Measurements from ENCODE around the gene PHACTR3.

DNA sequence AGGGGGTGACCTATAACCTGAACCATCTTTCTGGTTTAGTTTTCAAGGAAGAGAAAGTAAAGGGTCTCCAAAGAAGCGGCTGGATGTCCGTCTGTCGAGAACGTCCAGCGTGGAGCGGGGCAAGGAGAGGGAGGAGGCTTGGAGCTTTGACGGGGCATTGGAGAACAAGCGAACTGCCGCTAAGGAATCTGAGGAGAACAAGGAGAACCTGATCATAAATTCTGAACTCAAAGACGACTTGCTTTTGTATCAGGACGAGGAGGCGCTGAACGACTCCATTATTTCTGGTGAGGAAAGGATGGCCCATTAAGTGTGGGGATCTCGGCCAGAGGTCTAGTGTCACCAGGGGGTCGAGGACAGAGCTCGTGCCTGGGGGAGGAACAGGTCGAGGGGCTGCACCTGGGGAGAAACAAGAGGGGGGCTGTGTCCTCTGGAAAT is 169.9 kb downstream of the PHACTR3 start:
- TF ChIP-seq, protein P1, sequence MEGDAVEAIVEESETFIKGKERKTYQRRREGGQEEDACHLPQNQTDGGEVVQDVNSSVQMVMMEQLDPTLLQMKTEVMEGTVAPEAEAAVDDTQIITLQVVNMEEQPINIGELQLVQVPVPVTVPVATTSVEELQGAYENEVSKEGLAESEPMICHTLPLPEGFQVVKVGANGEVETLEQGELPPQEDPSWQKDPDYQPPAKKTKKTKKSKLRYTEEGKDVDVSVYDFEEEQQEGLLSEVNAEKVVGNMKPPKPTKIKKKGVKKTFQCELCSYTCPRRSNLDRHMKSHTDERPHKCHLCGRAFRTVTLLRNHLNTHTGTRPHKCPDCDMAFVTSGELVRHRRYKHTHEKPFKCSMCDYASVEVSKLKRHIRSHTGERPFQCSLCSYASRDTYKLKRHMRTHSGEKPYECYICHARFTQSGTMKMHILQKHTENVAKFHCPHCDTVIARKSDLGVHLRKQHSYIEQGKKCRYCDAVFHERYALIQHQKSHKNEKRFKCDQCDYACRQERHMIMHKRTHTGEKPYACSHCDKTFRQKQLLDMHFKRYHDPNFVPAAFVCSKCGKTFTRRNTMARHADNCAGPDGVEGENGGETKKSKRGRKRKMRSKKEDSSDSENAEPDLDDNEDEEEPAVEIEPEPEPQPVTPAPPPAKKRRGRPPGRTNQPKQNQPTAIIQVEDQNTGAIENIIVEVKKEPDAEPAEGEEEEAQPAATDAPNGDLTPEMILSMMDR (IDR thresholded peaks at IDR 0.05): no peak
- TF ChIP-seq, protein P2, sequence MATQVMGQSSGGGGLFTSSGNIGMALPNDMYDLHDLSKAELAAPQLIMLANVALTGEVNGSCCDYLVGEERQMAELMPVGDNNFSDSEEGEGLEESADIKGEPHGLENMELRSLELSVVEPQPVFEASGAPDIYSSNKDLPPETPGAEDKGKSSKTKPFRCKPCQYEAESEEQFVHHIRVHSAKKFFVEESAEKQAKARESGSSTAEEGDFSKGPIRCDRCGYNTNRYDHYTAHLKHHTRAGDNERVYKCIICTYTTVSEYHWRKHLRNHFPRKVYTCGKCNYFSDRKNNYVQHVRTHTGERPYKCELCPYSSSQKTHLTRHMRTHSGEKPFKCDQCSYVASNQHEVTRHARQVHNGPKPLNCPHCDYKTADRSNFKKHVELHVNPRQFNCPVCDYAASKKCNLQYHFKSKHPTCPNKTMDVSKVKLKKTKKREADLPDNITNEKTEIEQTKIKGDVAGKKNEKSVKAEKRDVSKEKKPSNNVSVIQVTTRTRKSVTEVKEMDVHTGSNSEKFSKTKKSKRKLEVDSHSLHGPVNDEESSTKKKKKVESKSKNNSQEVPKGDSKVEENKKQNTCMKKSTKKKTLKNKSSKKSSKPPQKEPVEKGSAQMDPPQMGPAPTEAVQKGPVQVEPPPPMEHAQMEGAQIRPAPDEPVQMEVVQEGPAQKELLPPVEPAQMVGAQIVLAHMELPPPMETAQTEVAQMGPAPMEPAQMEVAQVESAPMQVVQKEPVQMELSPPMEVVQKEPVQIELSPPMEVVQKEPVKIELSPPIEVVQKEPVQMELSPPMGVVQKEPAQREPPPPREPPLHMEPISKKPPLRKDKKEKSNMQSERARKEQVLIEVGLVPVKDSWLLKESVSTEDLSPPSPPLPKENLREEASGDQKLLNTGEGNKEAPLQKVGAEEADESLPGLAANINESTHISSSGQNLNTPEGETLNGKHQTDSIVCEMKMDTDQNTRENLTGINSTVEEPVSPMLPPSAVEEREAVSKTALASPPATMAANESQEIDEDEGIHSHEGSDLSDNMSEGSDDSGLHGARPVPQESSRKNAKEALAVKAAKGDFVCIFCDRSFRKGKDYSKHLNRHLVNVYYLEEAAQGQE (IDR thresholded peaks at IDR 0.05; ENCODE audit: insufficient read depth in 1 of 2, low read depth in 2 of 2, low read length in 1 of 2): no peak
